CD4-positive, alpha-beta memory T cell (primary cell): ENCODE results near the gene UBE2QL1. TPM values are rescaled to one million over a fixed set of nuclear protein-coding genes. Genes with fewer than 3 reads are reported as not detected.

Source experiments
- CTCF ChIA-PET: fragments of 350-600 bp; sonication (Branson Sonifier 250); formaldehyde crosslinking; loops from one replicate; lab custom pipeline; 2021; ENCODE audit warnings: inconsistent platforms; ENCODE audit not compliant: partially characterized antibody; lab: Charles Lee
- POLR2A ChIA-PET: fragments of 350-600 bp; sonication (Branson Sonifier 250); formaldehyde crosslinking; loops from one replicate; lab custom pipeline; 2021; ENCODE audit not compliant: partially characterized antibody; lab: Charles Lee
- DNase-seq, 5 donors: peaks; one replicate each; pipeline versions ENCODE4 v3.0.0 to v3.0.0-alpha.2; 2020 to 2022; ENCODE audit warnings: mixed read lengths in 1 of 5
- H3K27ac ChIP-seq: one replicate; pipeline ENCODE4 v1.7.0; 2013; ENCODE audit warnings: low read depth, low read length
- H3K27me3 ChIP-seq: 2 replicates; pipeline ENCODE4 v1.7.0; 2013; ENCODE audit warnings: mild to moderate bottlenecking, low read length, moderate library complexity; ENCODE audit not compliant: insufficient read depth
- H3K36me3 ChIP-seq: 2 replicates; pipeline ENCODE4 v1.7.0; 2013; ENCODE audit warnings: mild to moderate bottlenecking, low read length, moderate library complexity; ENCODE audit not compliant: insufficient read depth
- H3K4me1 ChIP-seq: 2 replicates; pipeline ENCODE4 v1.7.0; 2013; ENCODE audit warnings: mild to moderate bottlenecking, low read length, moderate library complexity; ENCODE audit not compliant: insufficient read depth
- H3K4me3 ChIP-seq, 2 donors: one replicate each; pipeline ENCODE4 v1.7.0; 2013; ENCODE audit warnings: low read length in 2 of 2, mild to moderate bottlenecking in 1 of 2
- H3K9me3 ChIP-seq, 2 donors: one replicate each; pipeline ENCODE4 v1.7.0; 2013; ENCODE audit warnings: low read length in 2 of 2, control low read depth in 1 of 2; ENCODE audit not compliant: control insufficient read depth in 1 of 2
- H3K27ac Mint-ChIP-seq, 7 donors: one replicate each; pipeline ENCODE4 v1.8.0; 2020 to 2021; ENCODE audit warnings: mixed read lengths in 7 of 7, mild to moderate bottlenecking in 6 of 7, inconsistent platforms in 3 of 7, moderate library complexity in 3 of 7
- H3K27me3 Mint-ChIP-seq, 2 donors: one replicate each; pipeline ENCODE4 v1.8.0; 2020 to 2021; ENCODE audit warnings: mixed read lengths in 2 of 2
- H3K36me3 Mint-ChIP-seq, 2 donors: one replicate each; pipeline ENCODE4 v1.8.0; 2020 to 2021; ENCODE audit warnings: mixed read lengths in 2 of 2, inconsistent platforms in 1 of 2, mild to moderate bottlenecking in 1 of 2
- H3K4me1 Mint-ChIP-seq, 4 donors: one replicate each; pipeline ENCODE4 v1.8.0; 2020 to 2021; ENCODE audit warnings: mixed read lengths in 4 of 4, mild to moderate bottlenecking in 1 of 4
- H3K4me3 Mint-ChIP-seq, 8 donors: one replicate each; pipeline ENCODE4 v1.8.0; 2020 to 2021; ENCODE audit warnings: mixed read lengths in 8 of 8, mild to moderate bottlenecking in 7 of 8, moderate library complexity in 6 of 8, inconsistent platforms in 3 of 8
- H3K9me3 Mint-ChIP-seq, 8 donors: one replicate each; pipeline ENCODE4 v1.8.0; 2020 to 2021; ENCODE audit warnings: mixed read lengths in 8 of 8, mild to moderate bottlenecking in 5 of 8, inconsistent platforms in 3 of 8, moderate library complexity in 1 of 8
- intact Hi-C: fragments of 100-400 bp; cut with micrococcal nuclease; formaldehyde crosslinking; loops from one replicate; pipeline ENCODE4 v1.15.1; 2023
- polyA plus RNA-seq, 2 donors: library from polyadenylated mRNA; unstranded; fragments of 300-500 nt; fragmentation: Illumina TruSeq; gene quantifications; one replicate each; pipeline ENCODE4 v1.2.3, GENCODE V29; 2021
- total RNA-seq, 2 experiments: library from RNA; stranded (reverse); gene quantifications; one replicate each; pipeline ENCODE4 v1.2.3, GENCODE V29; 2021

Gene UBE2QL1
- total and polyA plus RNA-seq, 4 experiments from 2014 or later: not detected

DNA sequence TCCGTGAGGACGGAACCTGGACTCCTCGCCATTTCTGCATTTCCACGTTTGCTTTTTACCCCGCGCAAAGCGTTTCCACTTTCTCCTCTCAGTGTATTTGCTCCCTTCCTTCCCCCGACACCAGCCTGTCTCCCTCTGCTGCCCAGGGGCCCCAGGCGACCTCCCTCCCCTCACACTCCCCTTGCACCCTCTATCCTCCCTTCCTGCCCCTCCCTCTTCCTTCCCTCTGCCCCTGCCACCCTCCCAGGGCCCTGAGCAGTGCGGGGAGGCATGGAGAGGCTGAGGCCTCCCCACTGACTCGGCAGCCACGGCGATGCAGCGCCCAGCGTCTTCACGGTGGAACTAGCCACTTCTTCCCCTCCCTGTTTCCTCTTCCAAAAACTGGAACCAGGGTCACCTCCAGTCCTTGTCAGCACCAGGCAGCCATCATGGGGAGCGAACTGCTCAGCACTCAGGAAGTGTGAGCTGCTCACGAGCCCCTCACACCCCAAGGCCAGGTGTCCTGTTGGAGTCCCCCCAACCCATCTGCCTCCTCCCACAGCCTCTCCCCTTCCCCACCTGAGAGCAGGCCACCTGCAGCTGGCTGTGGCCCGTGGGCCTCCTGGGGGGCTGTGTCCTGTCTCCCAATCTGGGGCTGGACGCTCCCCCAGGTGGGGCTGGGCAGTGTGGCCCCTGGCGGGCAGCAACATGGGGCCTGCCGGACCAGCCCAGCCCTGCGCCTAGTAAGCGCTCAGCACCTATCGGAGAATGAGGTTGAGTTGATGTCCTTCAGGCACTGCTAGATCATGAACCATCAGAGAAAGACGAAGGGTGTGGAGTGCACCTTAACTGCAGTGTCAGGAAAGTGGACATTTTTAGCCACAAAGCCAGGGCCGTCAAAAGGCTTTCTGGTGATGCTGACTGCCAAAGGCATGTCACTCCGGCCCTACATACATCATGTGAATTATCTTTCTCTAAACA, 17.5 kb downstream of the UBE2QL1 start:
- Histone ChIP-seq H3K36me3 (no peaks in the 10 kb centered on the region), H3K27me3 (no peaks in the 10 kb centered on the region), H3K4me3 (no peak overlapping the region), H3K9me3 (no peaks in the 10 kb centered on the region), H3K4me1 (no peaks in the 10 kb centered on the region), H3K27ac (no peak overlapping the region)
- intact Hi-C loops: no loop called here
- ChIA-PET POLR2A (no interaction called here), CTCF (interaction anchor here (2.1 kb wide), 1 partner anchor 11 kb away, joined by 6 read pairs; no protein-coding TSS in a partner anchor)
- Mint-ChIP-seq H3K27me3 (peaks cover 13 to 20% of the 10 kb centered on the region in 2 donors), H3K9me3 (peaks cover 0 to 6% (median 0%) of the 10 kb centered on the region in 8 donors), H3K27ac (no peak overlapping the region), H3K4me1 (no peaks in the 10 kb centered on the region), H3K36me3 (no peaks in the 10 kb centered on the region), H3K4me3 (no peak overlapping the region)
- no peak for DNase-seq

DNA sequence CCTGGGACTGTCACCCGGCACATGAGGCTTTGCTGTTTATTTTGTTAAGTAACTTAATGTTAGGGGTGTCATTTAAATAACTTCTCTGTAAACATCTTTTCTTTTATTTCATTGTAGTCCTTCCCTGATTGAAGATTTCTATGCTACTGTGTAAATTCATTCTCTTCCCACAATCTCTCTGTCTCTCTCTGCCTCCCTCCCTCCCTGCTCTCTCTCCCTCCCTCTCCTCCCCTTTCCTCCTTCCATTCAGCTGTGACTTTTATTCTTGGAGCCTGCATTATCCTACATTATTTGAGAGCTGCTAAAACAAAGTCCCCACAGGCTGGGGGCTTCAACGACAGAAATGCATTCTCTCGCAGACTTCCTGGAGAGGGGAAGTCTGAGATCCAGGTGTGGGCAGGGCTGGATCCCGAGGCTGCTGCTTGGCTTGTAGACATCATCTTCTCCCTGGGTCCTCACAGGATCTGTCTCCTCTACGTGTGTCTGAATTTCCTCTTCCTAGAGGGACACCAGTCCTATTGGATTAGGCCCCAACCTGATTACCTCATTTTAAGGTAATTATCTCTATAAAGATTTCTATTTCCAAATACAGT, 18.4 kb downstream of the UBE2QL1 start:
- H3K9me3 Mint-ChIP-seq: peaks cover 0 to 6% (median 0%) of the 10 kb centered on the region in 8 donors
- H3K27me3 Mint-ChIP-seq: peaks cover 12 to 20% of the 10 kb centered on the region in 2 donors
- no peak for DNase-seq
- no peaks in the 10 kb centered on the region for H3K36me3 Mint-ChIP-seq
- no peaks in the 10 kb centered on the region for H3K4me1 ChIP-seq
- H3K9me3 ChIP-seq: no peaks in the 10 kb centered on the region
- no peak overlapping the region for H3K4me3 Mint-ChIP-seq
- no peak overlapping the region for H3K4me3 ChIP-seq
- intact Hi-C loops: no loop called here
- H3K4me1 Mint-ChIP-seq: no peaks in the 10 kb centered on the region
- H3K27me3 ChIP-seq: no peaks in the 10 kb centered on the region
- ChIA-PET POLR2A (no interaction called here), CTCF (no interaction called here)
- no peak overlapping the region for H3K27ac Mint-ChIP-seq
- no peak overlapping the region for H3K27ac ChIP-seq
- no peaks in the 10 kb centered on the region for H3K36me3 ChIP-seq

DNA sequence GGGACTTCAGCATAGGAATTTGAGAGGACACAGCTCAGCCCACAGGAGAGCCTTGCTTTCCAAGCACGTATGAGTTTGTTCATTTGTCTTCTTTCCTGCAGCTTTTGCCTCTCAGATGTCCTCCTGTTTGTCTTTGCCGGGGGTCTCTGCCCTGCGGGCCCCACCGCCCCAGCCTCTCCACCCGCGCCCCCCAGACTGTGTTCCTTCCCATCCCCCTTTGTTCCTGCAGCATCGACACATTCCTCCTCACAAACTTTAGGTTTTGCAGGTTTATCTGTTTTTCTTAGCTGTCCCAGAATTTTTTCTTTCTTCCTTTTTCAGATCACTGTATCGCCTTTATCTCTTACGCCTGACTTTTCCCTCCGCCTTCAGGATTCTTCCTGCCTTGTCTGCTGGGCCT, 18.9 kb downstream of the UBE2QL1 start:
- H3K4me1 Mint-ChIP-seq: no peaks in the 10 kb centered on the region
- no peaks in the 10 kb centered on the region for H3K36me3 Mint-ChIP-seq
- no peaks in the 10 kb centered on the region for H3K27me3 ChIP-seq
- intact Hi-C loops: no loop called here
- H3K27ac Mint-ChIP-seq: no peak overlapping the region
- peaks cover 12 to 20% of the 10 kb centered on the region in 2 donors for H3K27me3 Mint-ChIP-seq
- no peaks in the 10 kb centered on the region for H3K36me3 ChIP-seq
- H3K4me3 ChIP-seq: no peak overlapping the region
- H3K9me3 Mint-ChIP-seq: peaks cover 0 to 6% (median 0%) of the 10 kb centered on the region in 8 donors
- H3K27ac ChIP-seq: no peak overlapping the region
- no peak for DNase-seq
- H3K9me3 ChIP-seq: no peaks in the 10 kb centered on the region
- ChIA-PET POLR2A (no interaction called here), CTCF (no interaction called here)
- H3K4me3 Mint-ChIP-seq: no peak overlapping the region
- H3K4me1 ChIP-seq: no peaks in the 10 kb centered on the region

DNA sequence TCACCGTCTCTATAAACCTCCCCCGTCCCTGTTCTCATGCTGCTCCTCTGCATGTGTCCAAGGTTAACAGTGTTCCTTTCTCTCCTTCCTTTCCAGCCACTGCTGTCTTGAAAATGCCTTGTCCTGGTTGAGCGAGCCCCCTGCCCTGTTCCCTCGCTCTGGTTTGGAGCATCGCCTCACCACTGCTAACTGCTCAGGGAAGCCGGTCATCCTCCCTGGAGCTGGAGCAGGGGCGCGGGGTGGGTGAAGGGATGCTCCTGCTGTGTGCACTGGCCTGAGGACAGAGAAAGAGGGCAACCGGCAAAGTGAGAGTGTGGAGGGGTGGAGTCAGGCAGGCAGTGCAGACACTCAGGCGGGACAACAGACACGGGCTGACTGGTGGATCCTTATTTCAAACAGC, 19.4 kb downstream of the UBE2QL1 start:
- CTCF ChIA-PET: no interaction called here
- H3K27ac Mint-ChIP-seq: no peak overlapping the region

DNA sequence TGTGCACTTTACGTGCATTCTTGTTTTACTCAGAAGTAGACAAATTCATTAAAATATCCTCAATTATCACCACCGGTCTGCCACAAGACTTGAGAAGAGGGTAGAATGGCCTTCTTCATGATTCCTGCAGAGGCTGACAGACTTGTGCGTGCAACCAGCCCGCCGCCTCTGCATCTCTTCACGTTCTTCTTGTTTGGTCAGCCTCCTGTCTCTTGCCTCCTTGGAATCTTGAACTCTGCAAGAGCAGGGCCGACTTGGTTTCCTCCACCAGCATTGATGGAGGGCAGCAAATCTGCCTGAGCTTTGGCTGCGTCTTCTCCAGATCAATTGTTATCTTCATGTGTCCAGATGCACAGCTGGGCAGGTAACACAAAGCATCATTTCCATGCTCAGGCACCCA, 20.2 kb downstream of the UBE2QL1 start:
- Histone ChIP-seq H3K9me3 (no peaks in the 10 kb centered on the region), H3K4me3 (no peak overlapping the region), H3K36me3 (no peaks in the 10 kb centered on the region), H3K27me3 (no peaks in the 10 kb centered on the region), H3K4me1 (no peaks in the 10 kb centered on the region), H3K27ac (no peak overlapping the region)
- Mint-ChIP-seq H3K27ac (no peak overlapping the region), H3K36me3 (no peaks in the 10 kb centered on the region), H3K4me3 (no peak overlapping the region), H3K27me3 (peaks cover 7 to 26% of the 10 kb centered on the region in 2 donors), H3K9me3 (peaks cover 0 to 10% (median 1%) of the 10 kb centered on the region in 8 donors), H3K4me1 (no peaks in the 10 kb centered on the region)
- intact Hi-C loops: no loop called here
- DNase-seq: no peak
- CTCF ChIA-PET: no interaction called here
- POLR2A ChIA-PET: no interaction called here

More for the DNA sequence above, 19.4 kb downstream of the UBE2QL1 start:
- no peaks in the 10 kb centered on the region for H3K4me1 Mint-ChIP-seq
- no peak overlapping the region for H3K4me3 Mint-ChIP-seq
- H3K27ac ChIP-seq: no peak overlapping the region
- intact Hi-C loops: no loop called here
- no peaks in the 10 kb centered on the region for H3K4me1 ChIP-seq
- H3K36me3 Mint-ChIP-seq: no peaks in the 10 kb centered on the region
- H3K27me3 ChIP-seq: no peaks in the 10 kb centered on the region
- POLR2A ChIA-PET: no interaction called here
- H3K36me3 ChIP-seq: no peaks in the 10 kb centered on the region
- H3K9me3 ChIP-seq: no peaks in the 10 kb centered on the region
- peaks cover 8 to 25% of the 10 kb centered on the region in 2 donors for H3K27me3 Mint-ChIP-seq
- no peak for DNase-seq
- H3K9me3 Mint-ChIP-seq: peaks cover 0 to 10% (median 1%) of the 10 kb centered on the region in 8 donors
- H3K4me3 ChIP-seq: no peak overlapping the region

DNA sequence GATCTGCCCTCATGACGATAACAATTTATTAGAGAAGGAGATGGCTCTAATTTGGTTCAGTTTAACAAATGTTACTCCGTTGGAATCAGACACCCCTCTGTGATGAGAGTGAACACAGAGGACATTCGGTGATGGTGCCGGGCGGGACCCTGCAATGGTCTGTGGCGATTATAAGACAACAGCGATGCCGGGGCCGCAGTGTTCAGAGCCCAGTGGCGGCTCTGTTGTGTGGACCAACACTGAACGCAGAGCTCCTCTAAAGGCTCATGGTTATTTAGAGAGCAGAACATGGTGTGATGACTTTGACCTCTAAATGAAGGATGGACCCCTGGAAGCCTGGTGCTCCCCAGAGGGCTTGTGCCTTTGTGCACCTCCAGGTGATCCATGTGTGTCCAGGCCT, 21.2 kb downstream of the UBE2QL1 start:
- Histone ChIP-seq H3K36me3 (no peaks in the 10 kb centered on the region), H3K27ac (no peak overlapping the region), H3K9me3 (no peaks in the 10 kb centered on the region), H3K27me3 (no peaks in the 10 kb centered on the region), H3K4me3 (no peak overlapping the region), H3K4me1 (no peaks in the 10 kb centered on the region)
- Mint-ChIP-seq H3K4me1 (no peaks in the 10 kb centered on the region), H3K4me3 (no peak overlapping the region), H3K27me3 (peaks cover 8 to 29% of the 10 kb centered on the region in 2 donors), H3K27ac (no peak overlapping the region), H3K9me3 (peaks cover 0 to 10% (median 1%) of the 10 kb centered on the region in 8 donors), H3K36me3 (no peaks in the 10 kb centered on the region)
- no peak for DNase-seq
- CTCF ChIA-PET: no interaction called here
- POLR2A ChIA-PET: no interaction called here
- intact Hi-C loops: no loop called here

DNA sequence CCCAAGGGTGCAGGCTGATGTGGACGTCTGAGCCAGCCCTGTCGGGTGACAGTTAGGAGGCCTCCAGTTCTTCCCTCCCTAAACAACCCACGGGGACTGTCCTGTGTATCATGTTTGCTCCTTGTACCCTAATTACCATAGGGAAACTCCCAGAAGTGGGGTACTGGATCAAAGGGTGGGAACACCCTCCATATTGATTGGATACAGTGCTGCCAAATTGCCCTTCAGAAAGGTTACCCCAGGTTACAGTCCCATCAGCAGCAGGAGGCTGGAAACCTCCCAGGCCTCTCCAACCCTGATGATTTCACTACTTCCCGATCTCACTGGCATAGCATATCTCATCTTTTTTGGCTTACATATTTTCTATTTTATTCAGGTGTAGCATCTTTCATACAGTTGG, 22.0 kb downstream of the UBE2QL1 start:
- Mint-ChIP-seq H3K36me3 (no peaks in the 10 kb centered on the region), H3K4me1 (no peaks in the 10 kb centered on the region), H3K4me3 (no peak overlapping the region), H3K27me3 (peaks cover 8 to 31% of the 10 kb centered on the region in 2 donors), H3K27ac (no peak overlapping the region), H3K9me3 (peaks cover 0 to 10% (median 1%) of the 10 kb centered on the region in 8 donors)
- Histone ChIP-seq H3K4me3 (no peak overlapping the region), H3K27ac (no peak overlapping the region), H3K4me1 (no peaks in the 10 kb centered on the region), H3K27me3 (no peaks in the 10 kb centered on the region), H3K9me3 (no peaks in the 10 kb centered on the region), H3K36me3 (no peaks in the 10 kb centered on the region)
- ChIA-PET CTCF (no interaction called here), POLR2A (no interaction called here)
- no peak for DNase-seq
- intact Hi-C loops: no loop called here
